Neuronal stem cell (in vitro differentiated cells): ENCODE data around the gene MIEN1.
"Not testable (repeated sequence)": the region's sequence is repeated elsewhere in the genome, so short reads cannot be mapped to it uniquely, and the experiment has no call there.

Experiments
- DNase-seq: peaks from one replicate; pipeline ENCODE4 v3.0.0-alpha.2; 2013; ENCODE audit warnings: low spot score
- H2AFZ ChIP-seq: one replicate; pipeline ENCODE4 v1.6.1; 2013; ENCODE audit warnings: mild to moderate bottlenecking, low read length, inconsistent platforms
- H2AK5ac ChIP-seq: 2 replicates; pipeline ENCODE4 v1.6.1; 2013; ENCODE audit warnings: low read depth, mild to moderate bottlenecking, inconsistent platforms, low read length, moderate library complexity, mixed read lengths
- H2BK120ac ChIP-seq: 2 replicates; pipeline ENCODE4 v1.6.1; 2013; ENCODE audit warnings: low read depth, mild to moderate bottlenecking, inconsistent platforms, low read length, moderate library complexity, mixed read lengths
- H2BK12ac ChIP-seq: one replicate; pipeline ENCODE4 v1.6.1; 2013; ENCODE audit warnings: low read length, inconsistent platforms
- H2BK15ac ChIP-seq: 2 replicates; pipeline ENCODE4 v1.6.1; 2013; ENCODE audit warnings: mild to moderate bottlenecking, low read length, inconsistent platforms, mixed read lengths
- H2BK5ac ChIP-seq: one replicate; pipeline ENCODE4 v1.6.1; 2013; ENCODE audit warnings: inconsistent platforms, mild to moderate bottlenecking, low read length, moderate library complexity
- H3K14ac ChIP-seq: one replicate; pipeline ENCODE4 v1.6.1; 2013; ENCODE audit warnings: low read length, inconsistent platforms
- H3K18ac ChIP-seq: 2 replicates; pipeline ENCODE4 v1.6.1; 2013; ENCODE audit warnings: low read length, inconsistent platforms
- H3K23ac ChIP-seq: 2 replicates; pipeline ENCODE4 v1.6.1; 2013; ENCODE audit warnings: low read depth, mild to moderate bottlenecking, mixed read lengths, low read length, inconsistent platforms; ENCODE audit not compliant: poor library complexity
- H3K27ac ChIP-seq: replicated peaks from 3 replicates; pipeline ENCODE4 v1.5.1; 2013; ENCODE audit warnings: low read length, inconsistent platforms
- H3K27me3 ChIP-seq, 3 experiments: 2 replicates each; pipeline ENCODE4 v1.6.1; 2013; ENCODE audit warnings: low read length in 3 of 3, mild to moderate bottlenecking in 2 of 3, inconsistent platforms in 1 of 3, low read depth in 1 of 3, mixed read lengths in 1 of 3, moderate library complexity in 1 of 3; ENCODE audit not compliant: control insufficient read depth in 3 of 3, insufficient read depth in 3 of 3
- H3K36me3 ChIP-seq, 2 donors: replicated peaks in 1 of 2; 2 replicates each; pipeline ENCODE4 v1.6.1; 2013; ENCODE audit warnings: low read length in 2 of 2; ENCODE audit not compliant: control insufficient read depth in 2 of 2, insufficient read depth in 2 of 2
- H3K4ac ChIP-seq: 2 replicates; pipeline ENCODE4 v1.6.1; 2013; ENCODE audit warnings: inconsistent platforms, mild to moderate bottlenecking, low read length, moderate library complexity
- H3K4me1 ChIP-seq, 2 donors: 1 replicate in 1 of 2; 2 replicates in 1 of 2; pipeline ENCODE4 v1.6.1; 2013; ENCODE audit warnings: low read length in 2 of 2, low read depth in 1 of 2; ENCODE audit not compliant: control insufficient read depth in 2 of 2, insufficient read depth in 1 of 2
- H3K4me2 ChIP-seq: one replicate; pipeline ENCODE4 v1.6.1; 2013; ENCODE audit warnings: mild to moderate bottlenecking, low read length, inconsistent platforms; ENCODE audit not compliant: insufficient read depth, poor library complexity, severe bottlenecking
- H3K4me3 ChIP-seq, 2 donors: 2 replicates each; pipeline ENCODE4 v1.5.1; 2013; ENCODE audit warnings: low read length in 2 of 2, mild to moderate bottlenecking in 2 of 2, inconsistent platforms in 1 of 2, moderate library complexity in 1 of 2
- H3K79me1 ChIP-seq: one replicate; pipeline ENCODE4 v1.6.1; 2013; ENCODE audit warnings: low read depth, mild to moderate bottlenecking, inconsistent platforms, low read length, moderate library complexity
- H3K9ac ChIP-seq: one replicate; pipeline ENCODE4 v1.6.1; 2013; ENCODE audit warnings: mild to moderate bottlenecking, low read depth, low read length, inconsistent platforms; ENCODE audit not compliant: poor library complexity
- H3K9me3 ChIP-seq, 2 donors: replicated peaks in 1 of 2; 2 replicates each; pipeline versions ENCODE3 to v1.6.1; 2013; ENCODE audit warnings: low read length in 2 of 2, mild to moderate bottlenecking in 2 of 2, inconsistent platforms in 1 of 2, low read depth in 1 of 2, mixed read lengths in 1 of 2, moderate library complexity in 1 of 2; ENCODE audit not compliant: control insufficient read depth in 2 of 2, insufficient read depth in 1 of 2
- H4K8ac ChIP-seq: one replicate; pipeline ENCODE4 v1.6.1; 2013; ENCODE audit warnings: low read depth, mild to moderate bottlenecking, inconsistent platforms, low read length, moderate library complexity
- H4K91ac ChIP-seq: one replicate; pipeline ENCODE4 v1.6.1; 2013; ENCODE audit warnings: low read length, low read depth, mild to moderate bottlenecking, inconsistent platforms; ENCODE audit not compliant: poor library complexity
- WGBS, 2 donors: extraction: QIAGEN DNeasy Blood & Tissue Kit; methylation state at CpG; one replicate each; pipeline ENCODE4 v1.1.7; 2013; ENCODE audit warnings: missing lambda C conversion rate in 2 of 2, mixed read lengths in 1 of 2; ENCODE audit not compliant: insufficient read length in 2 of 2, insufficient replicate concordance in 1 of 2; ENCODE audit errors: extremely low coverage in 2 of 2; 5-methylcytosine and 5-hydroxymethylcytosine counted together

The MIEN1 gene

DNA sequence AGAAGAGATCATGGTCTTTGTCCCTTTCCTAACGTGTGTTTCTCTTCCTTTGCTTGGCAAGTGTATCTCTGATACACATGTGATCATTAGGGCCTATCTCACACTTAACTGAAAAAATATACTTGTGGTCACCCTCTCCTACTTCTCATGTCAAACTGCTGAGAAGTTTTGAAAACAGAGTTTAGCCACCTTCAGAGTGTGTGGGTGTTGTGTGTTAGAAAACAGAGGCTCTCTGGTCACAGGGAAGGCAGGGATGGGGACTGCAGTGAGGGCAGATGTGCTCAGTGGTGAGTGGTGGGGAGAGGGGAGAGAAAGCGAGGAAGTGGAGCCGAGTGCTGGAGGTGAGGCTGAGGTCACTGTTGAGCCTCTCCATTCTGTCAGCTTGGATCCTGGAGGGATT is 36.8 kb upstream of the MIEN1 start:
- Histone ChIP-seq H3K4ac (no peak overlapping the region), H2BK5ac (no peak overlapping the region), H3K9ac (no peak overlapping the region), H4K8ac (no peak overlapping the region), H2AFZ (no peak overlapping the region), H3K4me3 (no peak overlapping the region), H3K79me1 (no peaks in the 10 kb centered on the region), H3K27me3 (peaks cover 0 to 57% (median 2%) of the 10 kb centered on the region in 3 experiments), H2BK12ac (no peak overlapping the region), H3K36me3 (no peaks in the 10 kb centered on the region), H3K23ac (no peak overlapping the region), H3K4me2 (no peak overlapping the region), H3K4me1 (no peaks in the 10 kb centered on the region), H3K9me3 (no peaks in the 10 kb centered on the region), H2AK5ac (no peak overlapping the region), H2BK120ac (no peak overlapping the region), H3K14ac (no peak overlapping the region), H2BK15ac (no peak overlapping the region), H4K91ac (no peak overlapping the region), H3K27ac (no peak overlapping the region), H3K18ac (no peak overlapping the region)
- DNase-seq = no peak
- no CpG with 5 or more reads among the region's 3 CpGs for WGBS, 2 donors

DNA sequence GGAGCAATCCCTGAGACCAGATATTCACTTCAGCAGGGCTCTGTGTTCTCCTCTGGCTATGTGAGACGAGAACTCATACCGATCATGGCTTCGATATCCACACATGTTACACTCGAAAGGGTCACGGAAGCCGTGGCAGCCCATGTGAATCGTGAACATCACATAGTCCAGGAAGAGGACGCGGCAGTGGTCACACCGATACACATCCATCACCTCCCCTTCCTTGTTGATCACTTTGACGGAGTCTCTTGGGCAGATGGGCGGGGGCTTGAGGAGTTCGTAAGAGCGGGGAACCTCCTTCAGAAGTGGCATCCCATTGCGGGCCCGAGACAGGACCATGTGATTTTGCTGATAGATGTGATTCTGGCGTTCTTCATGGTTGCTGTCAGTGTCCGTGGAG is 35.4 kb upstream of the MIEN1 start:
- Histone ChIP-seq H4K8ac (no peak overlapping the region), H2BK120ac (no peak overlapping the region), H3K36me3 (no peaks in the 10 kb centered on the region), H3K79me1 (no peaks in the 10 kb centered on the region), H3K14ac (no peak overlapping the region), H2BK12ac (peak overlapping the region; percentile 76), H4K91ac (no peak overlapping the region), H3K4ac (no peak overlapping the region), H3K27ac (no peak overlapping the region), H3K9me3 (no peaks in the 10 kb centered on the region), H2BK5ac (no peak overlapping the region), H2BK15ac (no peak overlapping the region), H2AFZ (no peak overlapping the region), H3K4me2 (no peak overlapping the region), H3K18ac (no peak overlapping the region), H3K9ac (no peak overlapping the region), H3K4me1 (no peaks in the 10 kb centered on the region), H3K4me3 (no peak overlapping the region), H3K27me3 (peaks cover 0 to 52% (median 0%) of the 10 kb centered on the region in 3 experiments), H2AK5ac (no peak overlapping the region), H3K23ac (no peak overlapping the region)
- DNase-seq = no peak
- WGBS, 2 donors = no CpG with 5 or more reads among the region's 18 CpGs

GRCh38 chr17:39765175-39765574 is 34.8 kb upstream of the MIEN1 start:
- no peak overlapping the region for H4K8ac ChIP-seq
- no peak overlapping the region for H2AK5ac ChIP-seq
- WGBS, 2 donors = no CpG with 5 or more reads among the region's 3 CpGs
- H2BK12ac ChIP-seq = no peak overlapping the region
- no peak overlapping the region for H3K23ac ChIP-seq
- no peaks in the 10 kb centered on the region for H3K79me1 ChIP-seq
- no peak overlapping the region for H3K27ac ChIP-seq
- H3K36me3 ChIP-seq = no peaks in the 10 kb centered on the region
- no peak overlapping the region for H3K18ac ChIP-seq
- no peak for DNase-seq
- no peak overlapping the region for H2AFZ ChIP-seq
- no peak overlapping the region for H3K4me3 ChIP-seq
- no peak overlapping the region for H3K9ac ChIP-seq
- H4K91ac ChIP-seq = no peak overlapping the region
- no peak overlapping the region for H3K4me2 ChIP-seq
- H2BK120ac ChIP-seq = no peak overlapping the region
- H3K27me3 ChIP-seq = peaks cover 0 to 49% (median 0%) of the 10 kb centered on the region in 3 experiments
- no peaks in the 10 kb centered on the region for H3K4me1 ChIP-seq
- H2BK15ac ChIP-seq = no peak overlapping the region
- no peaks in the 10 kb centered on the region for H3K9me3 ChIP-seq
- H3K4ac ChIP-seq = no peak overlapping the region
- H2BK5ac ChIP-seq = no peak overlapping the region
- no peak overlapping the region for H3K14ac ChIP-seq

GRCh38 chr17:39764171-39764570 is 33.8 kb upstream of the MIEN1 start:
- H4K8ac ChIP-seq, H3K23ac ChIP-seq, H2BK120ac ChIP-seq, H3K9ac ChIP-seq, H2BK12ac ChIP-seq, H2AFZ ChIP-seq, H3K4me1 ChIP-seq, H3K18ac ChIP-seq, H2BK15ac ChIP-seq, H2BK5ac ChIP-seq, H2AK5ac ChIP-seq, H3K4me2 ChIP-seq, H3K4ac ChIP-seq, H3K9me3 ChIP-seq, H3K14ac ChIP-seq, H3K4me3 ChIP-seq, H3K27ac ChIP-seq, H3K79me1 ChIP-seq, DNase-seq, H4K91ac ChIP-seq, H3K36me3 ChIP-seq: not testable (repeated sequence)
- WGBS, 2 donors = no CpG with 5 or more reads among the region's 3 CpGs
- H3K27me3 ChIP-seq = peaks cover 0 to 45% (median 0%) of the 10 kb centered on the region in 3 experiments
